GM19468 (cell line): ENCODE results near the gene PDZD2.
"Not testable (repeated sequence)": the region's sequence is repeated elsewhere in the genome, so short reads cannot be mapped to it uniquely, and the experiment has no call there.

ENCODE experiments used
- ATAC-seq: cut with Tn5 transposase; IDR thresholded peaks from one replicate; pipeline ENCODE4 v1.9.1; 2021; ENCODE audit warnings: mild to moderate bottlenecking, moderate library complexity, moderate number of reproducible peaks; ENCODE audit not compliant: unreplicated experiment; ENCODE audit errors: extremely low read depth

PDZD2 gene

GRCh38 chr5:31987985-31988710, 349.2 kb downstream of the PDZD2 start:
- no peak for ATAC-seq

GRCh38 chr5:31990081-31990650, 351.2 kb downstream of the PDZD2 start:
- ATAC-seq: no peak

GRCh38 chr5:31990701-31991110, 351.8 kb downstream of the PDZD2 start:
- no peak for ATAC-seq

GRCh38 chr5:31992377-31992776, 353.4 kb downstream of the PDZD2 start:
- ATAC-seq: no peak

GRCh38 chr5:31993165-31993961, 354.4 kb downstream of the PDZD2 start:
- peak; percentile 43 for ATAC-seq

- ATAC-seq: peak; percentile 69
These were observed 356.1 kb downstream of the PDZD2 start for GRCh38 chr5:31995006-31995405.

- no peak for ATAC-seq
These were observed 356.8 kb downstream of the PDZD2 start for GRCh38 chr5:31995714-31996113.

- ATAC-seq: no peak
These were observed 358.0 kb downstream of the PDZD2 start for GRCh38 chr5:31996909-31997308.

GRCh38 chr5:31999470-31999869, 360.5 kb downstream of the PDZD2 start:
- no peak for ATAC-seq

GRCh38 chr5:32000731-32001130, 361.8 kb downstream of the PDZD2 start:
- ATAC-seq: no peak

- ATAC-seq: no peak
These were observed 362.4 kb downstream of the PDZD2 start for GRCh38 chr5:32001284-32001683.

GRCh38 chr5:32001707-32002106, 362.8 kb downstream of the PDZD2 start:
- no peak for ATAC-seq

- ATAC-seq: no peak
These were observed 363.8 kb downstream of the PDZD2 start for GRCh38 chr5:32002755-32003154.

- ATAC-seq: peak; percentile 12
These were observed 365.1 kb downstream of the PDZD2 start for GRCh38 chr5:32003981-32004380.

GRCh38 chr5:32004404-32004803, 365.5 kb downstream of the PDZD2 start:
- ATAC-seq: peak; percentile 88

- ATAC-seq: no peak
These were observed 369.8 kb downstream of the PDZD2 start for GRCh38 chr5:32008746-32009145.

GRCh38 chr5:32013658-32014057, 374.7 kb downstream of the PDZD2 start:
- ATAC-seq: no peak

GRCh38 chr5:32014096-32014745, 375.3 kb downstream of the PDZD2 start:
- no peak for ATAC-seq

GRCh38 chr5:32015262-32015661, 376.3 kb downstream of the PDZD2 start:
- not testable (repeated sequence) for ATAC-seq

- no peak for ATAC-seq
These were observed 378.9 kb downstream of the PDZD2 start for GRCh38 chr5:32017692-32018367.
